Fibroblast of lung (primary cell): ENCODE results near the gene SMAD2. TPM values are rescaled to one million over a fixed set of nuclear protein-coding genes. Genes with fewer than 3 reads are reported as not detected.

Source experiments
- DNase-seq, 2 donors: peaks; one replicate each; pipeline versions ENCODE4 v3.0.0 to v3.0.0-alpha.2; 2010; ENCODE audit warnings: low read depth in 2 of 2
- H2AFZ ChIP-seq: 2 replicates; pipeline ENCODE4 v1.5.1; 2012; ENCODE audit warnings: low read length, control low read depth, inconsistent platforms
- H3K27ac ChIP-seq: 2 replicates; pipeline ENCODE4 v1.5.1; 2011; ENCODE audit warnings: low read length, control low read depth; ENCODE audit not compliant: insufficient read depth
- H3K27me3 ChIP-seq: 2 replicates; pipeline ENCODE4 v1.5.1; 2011; ENCODE audit warnings: mild to moderate bottlenecking, low read length; ENCODE audit not compliant: control insufficient read depth, insufficient read depth
- H3K36me3 ChIP-seq: 2 replicates; pipeline ENCODE4 v1.5.1; 2011; ENCODE audit warnings: low read length; ENCODE audit not compliant: control insufficient read depth, insufficient read depth
- H3K4me1 ChIP-seq: 2 replicates; pipeline ENCODE4 v1.5.1; 2011; ENCODE audit warnings: low read length; ENCODE audit not compliant: control insufficient read depth, insufficient read depth; ENCODE audit errors: extremely low read depth
- H3K4me2 ChIP-seq: 2 replicates; pipeline ENCODE4 v1.5.1; 2011; ENCODE audit warnings: low read length, control low read depth; ENCODE audit not compliant: insufficient read depth; ENCODE audit errors: extremely low read depth
- H3K4me3 ChIP-seq, 4 experiments: fragments of 200-600 bp in 1 of 4; sonication (generic) in 1 of 4; replicated peaks in 1 of 4; 2 replicates each; pipeline ENCODE4 v1.5.1; 2011 to 2016; ENCODE audit warnings: low read length in 4 of 4, low read depth in 3 of 4, mild to moderate bottlenecking in 3 of 4, control low read depth in 2 of 4, inconsistent platforms in 1 of 4, mixed read lengths in 1 of 4; ENCODE audit not compliant: insufficient read depth in 1 of 4; ENCODE audit errors: control extremely low read depth in 1 of 4
- H3K79me2 ChIP-seq: 2 replicates; pipeline ENCODE4 v1.5.1; 2012; ENCODE audit warnings: mild to moderate bottlenecking, low read length, inconsistent platforms; ENCODE audit not compliant: control insufficient read depth, insufficient read depth
- H3K9ac ChIP-seq: 2 replicates; pipeline ENCODE4 v1.5.1; 2011; ENCODE audit warnings: mild to moderate bottlenecking, low read length, control low read depth; ENCODE audit not compliant: insufficient read depth
- H3K9me3 ChIP-seq: 2 replicates; pipeline ENCODE4 v1.5.1; 2012; ENCODE audit warnings: low read depth, low read length; ENCODE audit not compliant: control insufficient read depth, insufficient read depth
- H4K20me1 ChIP-seq: 2 replicates; pipeline ENCODE4 v1.5.1; 2011; ENCODE audit warnings: low read length; ENCODE audit not compliant: control insufficient read depth, insufficient read depth; ENCODE audit errors: extremely low read depth
- EZH2 ChIP-seq: IDR thresholded peaks from 2 replicates; pipeline ENCODE4 v1.5.1; 2012; ENCODE audit warnings: low read length, control low read depth, mild to moderate bottlenecking; ENCODE audit errors: missing control alignments
- polyA plus RNA-seq, 2 donors: library from polyadenylated mRNA; depleted of rRNA in 1 of 2; stranded (reverse) in 1 of 2; unstranded in 1 of 2; fragments of >200 nt; gene quantifications; 2 replicates each; pipeline ENCODE4 v1.2.1, GENCODE V29; 2011 to 2012; ENCODE audit warnings: missing spikeins in 1 of 2
- total RNA-seq: library from RNA; depleted of rRNA; stranded (reverse); fragments of >200 nt; gene quantifications from 2 replicates; pipeline ENCODE4 v1.2.1, GENCODE V29; 2014
- TF ChIP-seq, protein P1 (sequence below), 2 donors: IDR thresholded peaks in 1 of 2; conservative IDR thresholded peaks in 1 of 2; 1 replicate in 1 of 2; 2 replicates in 1 of 2; pipeline ENCODE4 v1.5.1; 2011 to 2012; ENCODE audit warnings: low read length in 2 of 2, control low read depth in 1 of 2, inconsistent platforms in 1 of 2, low read depth in 1 of 2, mild to moderate bottlenecking in 1 of 2

SMAD2 gene
- total and polyA plus RNA-seq, 2 donors (not counting 1 experiment from before 2014, with no cell fraction given) = 76.0 to 111 TPM

- Histone ChIP-seq H3K27ac (no peak overlapping the region), H2AFZ (no peak overlapping the region), H3K4me2 (no peak overlapping the region), H4K20me1 (no peaks in the 10 kb centered on the region), H3K9me3 (no peaks in the 10 kb centered on the region), H3K4me1 (no peaks in the 10 kb centered on the region), H3K9ac (no peak overlapping the region), H3K27me3 (no peaks in the 10 kb centered on the region), H3K36me3 (no peaks in the 10 kb centered on the region), H3K79me2 (peaks cover 64% of the 10 kb centered on the region), H3K4me3 (no peak overlapping the region)
- no peak for DNase-seq
- TF ChIP-seq, protein P1, sequence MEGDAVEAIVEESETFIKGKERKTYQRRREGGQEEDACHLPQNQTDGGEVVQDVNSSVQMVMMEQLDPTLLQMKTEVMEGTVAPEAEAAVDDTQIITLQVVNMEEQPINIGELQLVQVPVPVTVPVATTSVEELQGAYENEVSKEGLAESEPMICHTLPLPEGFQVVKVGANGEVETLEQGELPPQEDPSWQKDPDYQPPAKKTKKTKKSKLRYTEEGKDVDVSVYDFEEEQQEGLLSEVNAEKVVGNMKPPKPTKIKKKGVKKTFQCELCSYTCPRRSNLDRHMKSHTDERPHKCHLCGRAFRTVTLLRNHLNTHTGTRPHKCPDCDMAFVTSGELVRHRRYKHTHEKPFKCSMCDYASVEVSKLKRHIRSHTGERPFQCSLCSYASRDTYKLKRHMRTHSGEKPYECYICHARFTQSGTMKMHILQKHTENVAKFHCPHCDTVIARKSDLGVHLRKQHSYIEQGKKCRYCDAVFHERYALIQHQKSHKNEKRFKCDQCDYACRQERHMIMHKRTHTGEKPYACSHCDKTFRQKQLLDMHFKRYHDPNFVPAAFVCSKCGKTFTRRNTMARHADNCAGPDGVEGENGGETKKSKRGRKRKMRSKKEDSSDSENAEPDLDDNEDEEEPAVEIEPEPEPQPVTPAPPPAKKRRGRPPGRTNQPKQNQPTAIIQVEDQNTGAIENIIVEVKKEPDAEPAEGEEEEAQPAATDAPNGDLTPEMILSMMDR (conservative IDR thresholded peaks at IDR 0.05 in 1 of 2, IDR thresholded peaks at IDR 0.05 in 1 of 2; ENCODE audit: low read depth in 1 of 2, low read length in 2 of 2) = no peak
- no peak for TF ChIP-seq EZH2
These were observed 26.6 kb downstream of the SMAD2 start for GRCh38 chr18:47903809-47904208.

DNA sequence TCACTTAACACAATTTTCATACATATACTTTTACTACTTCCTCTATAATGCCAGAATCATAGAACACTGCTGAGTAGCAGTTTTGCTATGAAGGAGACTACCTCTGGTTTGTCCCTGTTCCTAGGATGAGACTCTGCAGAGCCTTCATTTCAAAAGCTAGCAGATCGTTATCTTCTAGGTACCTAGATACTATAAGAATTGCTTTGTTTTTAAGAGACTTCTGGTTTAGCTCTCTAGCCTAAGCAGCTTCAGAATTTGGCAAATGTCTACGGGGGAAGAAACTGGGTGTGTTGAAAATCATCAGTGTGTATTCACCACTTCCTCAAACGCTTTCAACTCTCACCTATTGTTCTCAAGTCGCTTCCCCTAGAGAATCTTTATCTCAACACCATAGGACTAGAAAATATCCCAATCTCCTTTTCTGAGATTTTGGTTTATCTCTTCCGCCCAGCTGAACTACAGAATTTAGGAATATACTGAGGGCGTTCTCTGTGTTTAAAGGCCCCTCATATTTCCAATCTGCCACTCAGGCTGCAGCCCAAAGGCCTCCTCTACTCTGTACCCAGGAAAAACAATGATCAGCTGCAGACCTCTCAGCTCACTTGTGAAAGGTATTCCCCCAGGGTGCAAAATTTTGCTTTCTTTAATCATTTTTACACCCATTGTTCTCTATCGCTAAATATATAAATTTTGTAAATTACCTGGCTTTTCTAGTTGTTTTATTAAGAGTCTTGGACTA lies 28.7 kb downstream of the SMAD2 start:
- Histone ChIP-seq H3K4me1 (no peaks in the 10 kb centered on the region), H3K4me2 (no peak overlapping the region), H2AFZ (no peak overlapping the region), H3K27me3 (no peaks in the 10 kb centered on the region), H4K20me1 (no peaks in the 10 kb centered on the region), H3K36me3 (no peaks in the 10 kb centered on the region), H3K4me3 (no peak overlapping the region), H3K79me2 (peaks cover 50% of the 10 kb centered on the region), H3K27ac (no peak overlapping the region), H3K9ac (no peak overlapping the region), H3K9me3 (no peaks in the 10 kb centered on the region)
- no peak for DNase-seq
- no peak for TF ChIP-seq EZH2
- TF ChIP-seq, protein P1 (conservative IDR thresholded peaks at IDR 0.05 in 1 of 2, IDR thresholded peaks at IDR 0.05 in 1 of 2; ENCODE audit: low read depth in 1 of 2, low read length in 2 of 2) = no peak

DNA sequence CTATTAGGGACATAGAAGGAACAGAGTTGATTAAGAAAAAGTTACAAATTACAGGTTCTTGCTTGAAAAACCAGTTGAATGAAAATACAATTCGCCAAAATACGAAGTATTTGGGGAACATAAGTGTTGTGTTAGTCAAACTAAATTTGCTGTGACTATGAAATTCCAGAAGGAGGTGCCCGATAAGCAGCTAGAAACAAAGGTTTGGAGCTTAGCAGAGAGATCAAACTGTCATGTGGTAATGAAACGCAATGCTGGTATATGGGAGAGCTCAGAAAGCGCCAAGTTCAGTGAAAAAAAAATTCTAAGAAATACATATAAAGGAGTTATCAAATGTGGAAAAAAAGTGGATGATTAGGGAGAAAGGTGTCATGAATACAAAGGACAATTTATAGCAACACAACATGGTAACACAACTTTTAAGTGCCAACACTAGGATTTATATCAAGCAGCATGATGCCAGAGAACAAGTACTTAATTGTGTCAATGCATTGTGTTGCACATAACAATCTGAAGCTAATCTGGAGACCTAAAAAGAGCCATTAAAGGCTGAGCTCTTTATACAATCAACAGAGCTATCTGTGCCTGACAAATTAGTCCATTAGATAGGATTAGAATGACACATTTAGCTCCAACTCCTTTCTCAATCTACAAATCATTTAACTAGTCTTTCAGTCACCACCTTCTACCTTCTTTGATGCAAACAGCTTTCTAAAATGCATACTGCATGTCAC lies 31.2 kb downstream of the SMAD2 start:
- Histone ChIP-seq H3K4me2 (no peak overlapping the region), H3K27me3 (no peaks in the 10 kb centered on the region), H3K4me3 (no peak overlapping the region), H3K9ac (no peak overlapping the region), H3K79me2 (peaks cover 39% of the 10 kb centered on the region), H3K4me1 (no peaks in the 10 kb centered on the region), H3K36me3 (no peaks in the 10 kb centered on the region), H3K9me3 (no peaks in the 10 kb centered on the region), H2AFZ (no peak overlapping the region), H3K27ac (no peak overlapping the region), H4K20me1 (no peaks in the 10 kb centered on the region)
- peak in 1 of 2 donors; percentile 16 for DNase-seq
- no peak for TF ChIP-seq EZH2
